ENCODE data around the gene SSBP4. TPM values are rescaled to one million over a fixed set of nuclear protein-coding genes. Genes with fewer than 3 reads are reported as not detected.
A peak's percentile ranks its signal among the peaks of the same experiment; 100 is the strongest.
"Not testable (repeated sequence)": the region's sequence is repeated elsewhere in the genome, so short reads cannot be mapped to it uniquely, and the experiment has no call there.

The SSBP4 gene
- polyA plus RNA-seq (ENCODE audit: insufficient read length): 135 TPM

GRCh38 chr19:18419195-18419698, at the start of gene SSBP4:
Gene SSBP4, plus strand, starts transcription at chr19:18419398. Its CDS starts 251 bp downstream, at chr19:18419649.
- peak; percentile 86 for DNase-seq

DNA sequence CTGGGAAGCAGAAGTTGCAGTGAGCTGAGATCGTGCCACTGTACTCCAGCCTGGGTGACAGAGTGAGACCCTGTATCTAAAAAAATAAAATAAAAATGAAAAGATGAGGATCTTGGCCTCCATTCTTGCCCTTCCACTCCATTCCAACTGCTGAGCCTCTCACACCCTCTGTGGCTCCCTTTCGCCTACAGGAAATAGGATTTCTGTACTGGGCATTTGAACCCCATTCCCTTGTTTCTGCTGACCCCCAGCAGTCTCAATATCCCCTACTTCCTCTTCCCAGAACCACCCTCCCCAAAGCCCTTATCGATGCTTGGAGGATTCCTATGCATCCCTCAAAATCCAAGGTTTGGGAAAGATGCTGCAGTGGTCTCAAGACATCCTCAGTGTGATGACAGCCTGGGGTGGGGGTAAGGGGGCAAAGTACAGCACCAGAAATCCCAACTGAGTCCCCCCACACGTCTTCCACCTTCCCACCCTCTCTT, 45.7 kb upstream of the SSBP4 start:
- no peak for DNase-seq

DNA sequence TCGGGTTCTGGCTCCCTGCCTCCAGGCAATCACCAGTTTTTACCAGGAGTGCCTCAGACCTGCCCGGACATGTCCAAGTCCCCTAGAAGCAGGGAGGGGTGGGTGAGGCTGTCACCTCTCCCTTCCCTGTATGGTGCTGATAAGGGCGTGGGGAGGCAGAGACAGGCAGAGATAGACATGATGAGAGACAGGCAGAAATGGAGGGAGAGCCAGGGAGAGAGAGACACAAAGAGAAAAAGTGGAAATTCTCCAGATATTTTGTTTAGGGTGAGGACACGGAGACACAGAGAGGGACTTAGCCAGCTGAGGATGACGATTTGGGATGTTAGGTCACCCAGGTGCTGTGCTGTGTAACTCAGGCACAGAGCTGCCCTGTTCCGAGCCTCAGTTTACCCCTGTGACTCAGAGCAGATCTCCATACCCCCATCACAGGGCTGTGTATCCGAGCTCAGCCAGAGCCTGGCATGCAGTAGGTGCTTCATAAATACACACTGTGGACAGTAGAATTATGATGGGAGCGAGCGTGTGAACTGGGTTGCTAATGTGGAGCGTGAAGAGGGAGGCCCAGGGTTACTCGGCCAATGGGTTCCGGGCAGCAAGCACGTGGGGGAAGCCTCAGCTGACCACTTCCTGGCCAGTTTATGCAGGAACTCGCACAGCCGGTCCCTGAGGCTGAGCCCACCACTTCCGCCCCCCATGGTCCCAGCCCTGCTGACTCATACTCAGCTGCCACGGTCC, 45.1 kb upstream of the SSBP4 start:
- peak; percentile 85 for DNase-seq

GRCh38 chr19:18377026-18377425, 42.2 kb upstream of the SSBP4 start:
- DNase-seq: no peak

DNA sequence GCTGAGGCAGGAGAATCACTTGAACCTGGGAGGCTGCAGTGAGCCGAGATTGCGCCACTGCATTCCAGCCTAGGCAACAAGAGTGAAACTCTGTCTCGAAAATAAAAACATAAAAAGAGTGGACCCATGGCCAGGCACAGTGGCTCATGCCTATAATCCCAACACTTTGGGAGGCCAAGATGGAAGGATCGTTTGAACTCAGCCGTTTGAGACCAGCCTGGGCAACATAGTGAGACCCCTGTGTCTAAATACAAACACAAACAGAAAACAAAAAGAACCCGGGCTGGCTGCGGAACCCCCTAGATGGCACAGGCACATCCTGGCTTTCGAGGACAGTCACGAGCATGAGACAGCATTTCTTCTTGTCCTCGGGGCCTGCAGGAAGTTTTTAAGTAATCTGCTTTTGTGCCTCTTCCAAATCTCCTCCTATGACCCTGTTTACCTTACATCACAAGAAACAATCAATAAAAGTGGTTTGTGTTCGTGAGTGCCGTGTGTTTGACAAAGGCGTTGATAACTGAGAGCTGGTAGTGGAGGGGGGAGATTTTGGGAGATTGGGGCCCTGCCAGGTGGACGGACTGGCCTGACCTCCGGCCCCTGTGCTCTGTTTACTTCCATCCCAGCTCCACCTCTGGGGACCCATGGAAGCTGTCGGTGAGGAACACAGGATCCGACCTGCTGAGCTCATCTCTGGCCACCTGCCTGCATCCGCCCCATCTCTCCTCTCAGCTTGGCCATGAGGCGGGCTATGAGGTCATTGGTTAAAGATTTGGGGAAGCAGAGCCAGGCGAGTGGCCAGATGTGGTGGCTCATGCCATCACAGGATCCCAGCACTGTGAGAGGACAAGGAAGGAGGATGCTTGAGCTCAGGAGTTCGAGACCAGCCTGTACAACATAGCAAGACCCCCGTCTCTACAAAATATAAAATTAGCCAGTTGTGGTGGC, 39.1 kb upstream of the SSBP4 start:
- DNase-seq: peak; percentile 88

DNA sequence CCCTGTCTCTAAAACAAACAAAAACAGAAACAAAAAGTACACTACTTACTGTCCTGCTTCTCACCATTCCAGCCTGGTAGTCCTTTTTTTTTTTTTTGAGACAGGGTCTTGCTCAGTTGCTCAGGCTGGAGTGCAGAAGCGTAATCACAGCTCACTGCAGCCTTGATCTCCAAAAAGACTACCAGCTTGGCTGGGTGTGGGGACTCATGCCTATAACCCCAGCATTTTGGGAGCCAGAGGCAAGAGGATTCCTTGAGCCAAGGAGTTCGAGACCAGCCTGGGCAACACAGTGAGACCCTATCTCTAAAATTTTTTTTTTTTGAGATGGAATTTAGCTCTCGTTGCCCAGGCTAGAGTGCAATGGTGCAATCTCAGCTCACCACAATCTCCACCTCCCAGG, 38.4 kb upstream of the SSBP4 start:
- DNase-seq: no peak

- not testable (repeated sequence) for DNase-seq
Observed at GRCh38 chr19:18383622-18384021, 35.6 kb upstream of the SSBP4 start.

DNA sequence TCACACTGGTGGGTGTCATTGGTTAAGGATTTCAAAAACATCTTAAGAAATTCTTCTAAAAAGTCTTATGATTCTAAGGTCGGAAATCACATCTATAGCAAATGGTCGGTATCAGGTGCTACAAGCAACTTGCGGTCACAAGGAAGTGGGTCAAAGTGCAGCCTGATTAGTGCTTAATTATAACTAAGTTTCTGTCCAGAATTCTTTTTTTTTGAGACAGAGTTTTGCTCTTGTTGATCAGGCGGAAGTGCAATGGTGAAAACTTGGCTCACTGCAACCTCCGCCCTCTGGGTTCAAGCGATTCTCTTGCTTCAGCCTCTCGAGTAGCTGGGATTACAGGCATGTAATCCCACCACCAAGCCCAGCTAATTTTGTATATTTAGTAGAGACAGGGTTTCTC, 34.4 kb upstream of the SSBP4 start:
- no peak for DNase-seq

- DNase-seq: no peak
Observed at GRCh38 chr19:18385359-18385674, 33.9 kb upstream of the SSBP4 start.

GRCh38 chr19:18385675-18386542, 33.3 kb upstream of the SSBP4 start, which contains the start of gene GDF15:
Gene GDF15, plus strand, starts transcription at chr19:18386158. Its CDS starts 32 bp downstream, at chr19:18386190.
- no peak for DNase-seq

GRCh38 chr19:18386543-18387271, 32.5 kb upstream of the SSBP4 start:
- no peak for DNase-seq

DNA sequence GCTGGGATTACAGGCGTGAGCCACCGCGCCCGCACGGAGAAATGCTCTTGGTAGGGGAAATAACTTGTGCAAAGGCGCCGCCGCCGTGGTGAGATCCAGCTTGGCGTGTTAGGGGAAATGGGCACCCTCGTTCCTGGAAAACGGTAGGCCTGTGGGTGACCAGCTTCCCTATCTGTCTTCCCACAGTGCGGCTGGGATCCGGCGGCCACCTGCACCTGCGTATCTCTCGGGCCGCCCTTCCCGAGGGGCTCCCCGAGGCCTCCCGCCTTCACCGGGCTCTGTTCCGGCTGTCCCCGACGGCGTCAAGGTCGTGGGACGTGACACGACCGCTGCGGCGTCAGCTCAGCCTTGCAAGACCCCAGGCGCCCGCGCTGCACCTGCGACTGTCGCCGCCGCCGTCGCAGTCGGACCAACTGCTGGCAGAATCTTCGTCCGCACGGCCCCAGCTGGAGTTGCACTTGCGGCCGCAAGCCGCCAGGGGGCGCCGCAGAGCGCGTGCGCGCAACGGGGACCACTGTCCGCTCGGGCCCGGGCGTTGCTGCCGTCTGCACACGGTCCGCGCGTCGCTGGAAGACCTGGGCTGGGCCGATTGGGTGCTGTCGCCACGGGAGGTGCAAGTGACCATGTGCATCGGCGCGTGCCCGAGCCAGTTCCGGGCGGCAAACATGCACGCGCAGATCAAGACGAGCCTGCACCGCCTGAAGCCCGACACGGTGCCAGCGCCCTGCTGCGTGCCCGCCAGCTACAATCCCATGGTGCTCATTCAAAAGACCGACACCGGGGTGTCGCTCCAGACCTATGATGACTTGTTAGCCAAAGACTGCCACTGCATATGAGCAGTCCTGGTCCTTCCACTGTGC, 30.9 kb upstream of the SSBP4 start:
- peak; percentile 90 for DNase-seq

GRCh38 chr19:18388960-18389725, 30.1 kb upstream of the SSBP4 start:
- DNase-seq: no peak

DNA sequence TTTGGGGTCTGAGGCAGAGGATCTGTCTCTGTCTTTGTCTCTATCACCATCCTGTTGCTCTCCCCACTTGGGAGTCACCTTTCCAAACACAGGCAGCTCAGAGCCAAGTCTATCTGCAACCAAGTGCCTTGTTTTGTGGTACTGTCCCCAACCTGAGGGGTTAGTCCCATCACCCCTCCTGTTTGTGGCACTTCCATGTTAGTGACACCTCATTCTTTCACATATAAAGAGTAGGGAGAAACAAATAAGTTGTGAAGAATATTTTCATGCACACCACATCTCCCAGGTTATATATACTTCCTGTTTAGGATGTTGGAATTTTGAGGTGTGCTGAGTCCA, 29.5 kb upstream of the SSBP4 start:
- DNase-seq: no peak

DNA sequence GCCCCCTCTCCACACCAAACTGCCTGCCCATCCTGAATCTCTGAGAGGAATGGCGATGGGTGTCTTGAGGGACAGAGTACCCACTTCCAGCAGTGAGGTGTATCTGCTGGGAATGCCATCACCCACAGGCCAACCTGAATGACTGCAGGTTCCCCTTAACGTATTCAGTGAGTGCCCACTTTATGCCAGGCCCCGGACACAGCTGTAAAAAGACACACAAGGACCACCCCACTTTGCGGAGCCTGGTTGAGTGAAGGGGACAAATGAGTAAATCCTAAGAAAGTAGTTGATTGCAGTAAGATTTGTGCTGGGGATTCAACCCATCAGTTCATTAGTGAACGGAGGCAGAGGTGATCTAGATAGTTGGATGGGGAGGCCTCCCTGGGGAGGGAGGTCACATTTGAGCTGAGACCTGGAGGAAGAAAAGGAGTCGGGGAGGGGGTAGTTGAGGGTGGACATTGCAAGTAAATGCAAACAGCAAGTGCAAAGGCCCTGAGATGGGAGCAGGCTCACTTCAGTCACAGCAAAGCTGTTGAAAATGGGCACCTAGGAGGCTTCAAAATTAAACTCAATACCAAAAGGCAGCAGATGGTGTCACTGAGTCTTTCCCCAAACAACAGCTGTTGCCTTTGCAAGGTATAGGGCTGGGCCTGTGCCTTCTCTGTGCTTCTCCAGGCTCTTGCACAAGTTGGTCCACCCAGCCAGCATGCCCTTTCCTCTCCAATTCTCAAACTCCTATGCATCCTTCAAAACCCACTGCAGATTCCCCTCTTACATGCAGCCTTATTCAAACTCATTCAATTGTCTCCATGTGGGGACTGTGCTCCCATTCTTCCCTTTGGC, 28.9 kb upstream of the SSBP4 start:
- DNase-seq: no peak

DNA sequence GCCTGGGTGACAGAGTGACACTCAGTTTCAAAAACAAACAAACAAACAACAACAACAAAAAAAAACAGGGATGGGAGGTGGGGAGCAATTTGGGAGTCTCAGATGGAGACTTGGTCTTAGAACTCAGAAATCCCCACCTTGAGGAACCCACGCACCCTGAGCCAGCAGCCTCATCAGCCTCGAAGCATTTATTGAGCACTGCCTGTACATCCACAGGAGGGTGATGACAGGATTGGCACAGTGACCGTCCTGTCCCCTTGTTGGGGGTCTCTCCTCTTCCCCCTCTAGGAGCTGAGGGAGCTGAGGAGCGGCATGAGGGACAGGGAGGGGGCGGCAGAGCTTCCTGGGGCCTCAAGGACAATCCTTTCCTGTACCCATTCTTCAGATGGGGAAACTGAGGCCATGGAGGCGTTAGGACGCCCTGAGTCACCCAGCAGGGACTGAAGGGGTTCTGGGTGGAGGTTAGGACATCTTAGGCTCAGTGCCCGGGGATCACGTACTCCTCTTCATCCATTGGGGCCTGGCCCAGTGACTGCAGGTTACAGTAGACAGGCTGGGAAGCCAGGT, 27.6 kb upstream of the SSBP4 start:
- no peak for DNase-seq

- no peak for DNase-seq
Observed at GRCh38 chr19:18392417-18392816, 26.8 kb upstream of the SSBP4 start.

GRCh38 chr19:18392926-18393325, 26.3 kb upstream of the SSBP4 start:
- no peak for DNase-seq

DNA sequence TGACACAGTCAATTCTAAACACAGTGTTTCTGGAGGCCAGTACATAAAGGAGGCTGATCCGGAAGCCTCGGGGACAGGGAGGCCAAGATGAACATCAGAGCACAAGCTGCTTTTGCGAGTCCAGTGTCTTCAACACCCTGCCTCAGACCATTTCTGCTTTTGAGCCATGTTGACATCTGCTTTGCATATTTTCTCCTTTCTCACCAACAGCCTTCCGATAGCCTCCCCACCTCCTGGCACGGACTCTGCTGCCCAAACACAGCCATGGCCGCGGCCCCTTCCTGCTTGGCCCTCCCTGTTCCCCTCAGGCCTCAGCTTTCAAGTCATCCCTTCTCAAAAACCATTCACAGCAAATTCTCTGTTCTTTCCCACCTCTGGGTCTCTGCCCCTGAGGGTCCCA, 25.4 kb upstream of the SSBP4 start:
- no peak for DNase-seq
